Inferior parietal cortex (tissue), 1 donor: Measurements from ENCODE around the gene RPE65.
"Not testable (repeated sequence)": the region's sequence is repeated elsewhere in the genome, so short reads cannot be mapped to it uniquely, and the experiment has no call there.

Experiments used
- DNase-seq: peaks from one replicate; pipeline ENCODE4 v3.0.0-alpha.2; 2016; ENCODE audit errors: extremely low spot score

The RPE65 gene

DNA sequence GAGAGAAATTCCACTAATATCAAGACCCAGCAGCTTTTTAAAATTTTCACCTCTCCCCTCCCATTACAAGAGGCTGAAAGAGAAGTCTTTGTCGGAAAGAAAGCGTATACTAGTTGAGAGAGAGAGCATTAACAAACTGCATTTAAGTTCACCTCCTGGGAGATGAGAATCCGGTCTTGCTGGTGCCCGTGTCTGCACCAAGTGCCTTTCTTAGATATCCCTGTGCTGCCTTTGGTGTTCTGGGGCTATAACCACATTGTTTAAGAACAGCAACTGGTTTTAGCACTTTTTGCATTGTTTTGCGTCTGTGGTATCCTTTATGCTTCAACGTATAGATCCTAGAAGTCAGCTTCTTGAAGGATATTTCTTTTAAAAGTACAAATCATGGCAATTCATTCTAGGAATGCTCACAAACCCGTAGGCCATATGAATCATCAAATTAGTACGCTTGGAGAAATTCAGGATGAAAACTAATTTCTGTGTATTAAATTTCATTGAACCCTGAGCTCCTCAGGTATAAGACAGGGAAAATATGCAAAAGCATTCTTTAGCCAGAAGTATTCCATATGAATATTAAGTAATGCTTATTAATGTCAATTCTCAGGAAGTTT is 3.4 kb upstream of the RPE65 start:
- DNase-seq: no peak

DNA sequence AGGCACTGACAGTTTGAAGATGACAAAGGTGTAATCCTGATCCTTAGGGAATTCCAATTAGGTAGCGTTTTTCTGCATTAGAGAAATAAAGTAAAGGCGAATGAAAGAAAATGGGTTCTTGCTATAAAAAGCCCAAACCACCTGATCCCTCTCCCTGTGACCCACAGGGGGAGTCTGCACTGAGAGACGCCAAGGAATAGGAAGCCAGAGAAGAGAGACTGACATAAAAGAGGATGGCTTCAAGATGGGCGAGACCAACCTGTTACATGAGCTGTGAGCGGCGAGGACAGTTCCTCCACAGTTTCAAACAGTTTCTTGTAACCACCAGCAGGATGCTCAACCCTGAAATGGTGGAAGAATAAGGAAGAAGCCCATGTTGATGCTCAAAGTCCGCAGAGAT is 1.4 kb downstream of the RPE65 start:
- no peak for DNase-seq

DNA sequence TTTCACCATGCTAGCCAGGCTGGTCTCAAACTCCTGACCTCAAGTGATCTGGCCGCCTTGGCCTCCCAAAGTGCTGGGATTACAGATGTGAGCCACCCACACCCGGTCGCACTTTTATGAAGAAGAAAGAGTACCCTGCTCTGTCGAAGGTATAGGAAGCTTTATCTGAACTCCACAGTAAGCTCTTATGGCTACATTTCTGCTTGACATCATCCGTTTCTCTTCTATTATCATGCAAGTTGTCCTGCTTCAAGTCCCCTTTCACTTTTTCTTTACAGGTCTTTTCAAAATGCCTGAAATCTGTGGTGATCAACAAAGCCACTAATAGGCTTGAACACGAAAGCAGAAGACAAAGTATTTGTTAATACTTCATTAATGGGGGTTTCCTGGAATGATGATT is 4.0 kb downstream of the RPE65 start:
- no peak for DNase-seq

DNA sequence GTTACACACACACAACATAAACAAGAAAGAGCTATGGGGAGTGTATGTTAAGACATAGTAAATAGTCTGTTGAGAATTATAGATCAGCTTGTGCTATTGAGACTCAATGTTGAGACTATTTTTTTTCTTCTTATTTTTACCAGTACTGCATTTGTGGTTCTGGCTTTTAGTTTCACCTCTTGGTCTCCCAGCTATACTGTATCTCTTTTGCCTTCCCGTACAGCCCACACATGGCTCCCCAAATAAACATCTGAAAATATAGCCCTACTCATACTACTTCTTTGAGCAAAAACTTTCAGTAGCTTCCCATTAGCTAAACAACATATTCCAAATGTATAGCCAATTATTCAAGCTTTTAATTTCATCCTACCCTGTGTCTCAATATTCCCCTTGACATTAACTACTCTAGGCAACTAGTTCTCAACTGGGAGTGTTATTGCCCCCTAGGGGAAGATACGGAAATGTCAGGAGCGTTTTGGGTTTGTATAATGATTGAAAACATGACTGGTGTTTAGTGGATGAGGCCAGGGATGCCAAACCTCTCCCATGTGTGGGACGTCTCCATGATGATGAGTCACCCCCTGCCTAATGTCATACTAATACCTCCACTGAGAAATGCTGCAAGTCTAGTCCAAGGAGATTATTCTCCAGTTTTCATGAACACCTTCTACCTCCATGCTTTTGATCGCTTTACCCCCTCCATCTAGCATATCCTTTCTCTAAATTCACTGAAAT is 6.8 kb downstream of the RPE65 start:
- peak; percentile 59 for DNase-seq

- DNase-seq: no peak
Measured at GRCh38 chr1:68442006-68442405, 7.7 kb downstream of the RPE65 start.

DNA sequence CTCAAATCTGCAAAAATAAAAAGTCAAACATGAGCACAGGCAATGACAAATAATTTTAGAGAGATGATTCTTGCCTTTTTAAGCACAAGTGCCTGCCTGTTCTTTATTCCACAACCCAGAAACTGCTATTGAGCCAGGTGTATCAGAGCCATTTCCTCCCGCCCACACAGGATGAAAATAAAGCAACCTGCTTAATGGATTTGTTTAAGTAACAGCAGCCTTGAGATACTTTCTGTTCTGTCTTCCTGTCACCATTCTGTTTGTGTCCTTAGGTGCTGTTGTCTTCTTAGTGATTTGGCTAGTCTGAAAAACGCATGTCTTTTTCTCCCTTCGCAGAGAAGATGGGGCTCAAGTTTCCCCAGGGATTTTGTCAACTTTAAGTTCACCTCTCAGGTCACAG is 11.4 kb downstream of the RPE65 start:
- DNase-seq: no peak

DNA sequence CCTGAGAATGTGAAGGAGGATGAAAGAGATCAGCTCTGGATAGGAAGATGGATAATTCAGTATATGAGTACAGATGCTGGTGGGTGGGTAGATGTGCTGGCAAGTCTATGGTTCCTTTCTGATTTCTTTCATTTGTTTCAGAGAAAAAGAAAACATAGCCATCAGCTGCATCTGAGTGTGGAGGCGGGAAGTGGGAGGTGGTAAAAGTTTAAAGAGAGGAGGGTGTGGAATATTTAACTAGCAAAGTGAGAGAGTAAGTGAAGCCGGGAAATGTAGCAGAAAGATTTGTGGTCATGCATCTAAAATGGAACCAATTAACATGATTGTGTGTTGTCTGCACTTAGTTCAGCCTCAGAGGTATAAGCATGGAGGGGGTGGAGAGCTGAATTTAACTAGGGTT is 16.4 kb downstream of the RPE65 start:
- peak; percentile 56 for DNase-seq

GRCh38 chr1:68431076-68431475 is 18.7 kb downstream of the RPE65 start:
- no peak for DNase-seq

DNA sequence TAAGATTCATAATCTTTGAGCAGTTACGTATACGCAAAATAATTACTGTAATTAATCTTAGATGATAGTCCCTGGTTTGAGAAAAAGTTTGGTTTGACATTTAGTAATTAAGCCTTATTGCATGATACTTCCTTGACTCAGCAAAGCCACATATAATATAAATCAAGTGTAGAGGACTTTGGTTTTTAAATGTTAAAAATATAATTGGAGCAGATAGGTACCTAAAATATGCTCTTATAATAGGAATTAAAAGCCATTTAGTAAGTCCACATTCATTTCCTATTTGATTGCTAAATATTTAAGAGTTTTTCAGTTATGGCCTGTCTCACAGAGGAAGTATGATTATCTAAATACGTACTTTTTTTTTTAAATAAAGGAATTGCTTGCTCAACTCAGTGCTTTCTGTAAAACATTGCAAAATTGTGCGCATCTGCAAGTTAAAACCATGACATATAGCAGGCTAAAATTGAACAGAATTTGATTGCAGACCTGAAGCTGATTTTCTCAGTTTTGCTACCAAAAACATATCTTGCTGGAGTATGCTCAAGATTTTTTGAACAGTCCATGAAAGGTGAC is 20.4 kb downstream of the RPE65 start:
- no peak for DNase-seq

- DNase-seq: no peak
Measured at GRCh38 chr1:68426594-68426993, 23.2 kb downstream of the RPE65 start.

DNA sequence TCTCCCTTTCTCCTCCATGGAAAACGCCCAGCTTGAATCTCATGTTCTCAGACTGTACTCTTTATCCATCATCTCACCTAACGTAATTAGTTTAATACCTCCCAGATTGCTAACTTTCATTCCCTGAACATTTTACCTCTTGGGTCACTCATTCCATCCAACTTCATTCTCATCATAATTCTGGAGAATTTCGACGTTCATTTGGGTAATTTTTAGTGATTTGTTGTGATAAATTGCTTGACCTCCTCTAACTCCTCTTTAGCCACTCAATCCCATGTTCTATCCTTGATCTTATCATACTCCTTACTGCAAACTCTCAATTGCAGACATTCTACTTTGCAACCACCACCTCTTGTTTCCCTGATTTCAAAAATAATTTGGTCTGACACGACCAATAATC is 28.4 kb downstream of the RPE65 start:
- DNase-seq: no peak

DNA sequence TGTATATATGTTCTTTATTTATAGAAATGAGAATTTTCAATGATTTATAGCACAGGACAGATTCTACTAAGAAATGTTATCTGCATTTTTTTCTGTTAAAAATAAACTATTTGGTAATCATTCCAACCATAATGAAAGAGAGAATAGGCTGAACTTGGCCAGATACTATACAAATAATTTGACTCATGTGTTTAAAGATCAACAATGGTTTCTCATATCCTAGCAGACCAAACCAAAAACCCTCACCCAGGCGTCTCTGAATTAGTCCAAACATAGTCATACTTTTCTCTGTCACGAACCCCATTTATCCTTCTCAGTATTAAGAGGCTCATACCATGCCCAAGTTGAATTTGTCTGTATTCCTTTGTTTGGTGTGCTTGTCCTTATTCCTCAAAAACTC is 40.3 kb downstream of the RPE65 start:
- no peak for DNase-seq

- DNase-seq: no peak
Measured at GRCh38 chr1:68401506-68401905, 48.2 kb downstream of the RPE65 start.

DNA sequence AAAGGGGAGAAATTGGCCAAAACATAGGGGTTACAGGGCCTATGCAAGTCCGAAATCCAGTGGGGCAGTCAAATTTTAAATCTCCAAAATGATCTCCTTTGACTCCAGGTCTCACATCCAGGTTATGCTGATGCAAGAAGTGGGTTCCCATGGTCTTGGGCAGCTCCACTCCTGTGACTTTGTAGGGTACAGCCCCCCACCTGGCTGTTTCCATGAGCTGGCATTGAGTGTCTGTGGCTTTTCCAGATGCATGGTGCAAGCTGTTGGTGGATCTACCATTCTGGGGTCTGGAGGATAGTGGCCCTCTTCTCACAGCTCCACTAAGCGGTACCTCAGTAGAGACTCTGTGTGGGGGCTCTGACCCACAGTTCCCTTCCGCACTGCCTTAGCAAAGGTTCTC is 54.2 kb downstream of the RPE65 start:
- not testable (repeated sequence) for DNase-seq

DNA sequence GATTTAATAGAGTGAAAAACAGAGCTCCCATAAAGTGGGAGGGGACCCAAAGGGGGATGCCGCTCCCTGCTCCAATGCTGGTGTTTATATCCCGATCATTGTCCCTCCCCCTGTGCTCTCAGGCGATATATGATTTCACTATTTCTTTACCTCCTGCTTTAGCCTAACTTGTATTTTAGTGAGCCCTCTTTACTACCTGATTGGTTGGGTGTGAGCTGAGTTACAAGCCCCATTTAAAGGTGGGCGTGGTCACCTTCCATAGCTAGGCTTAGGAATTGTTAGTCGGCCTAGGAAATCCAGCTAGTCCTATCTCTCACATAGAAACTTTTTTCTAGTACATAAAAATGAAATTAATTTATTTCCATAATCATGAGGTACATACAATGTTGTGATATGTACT is 57.3 kb downstream of the RPE65 start:
- not testable (repeated sequence) for DNase-seq

- not testable (repeated sequence) for DNase-seq
Measured at GRCh38 chr1:68385798-68386524, 63.8 kb downstream of the RPE65 start.

DNA sequence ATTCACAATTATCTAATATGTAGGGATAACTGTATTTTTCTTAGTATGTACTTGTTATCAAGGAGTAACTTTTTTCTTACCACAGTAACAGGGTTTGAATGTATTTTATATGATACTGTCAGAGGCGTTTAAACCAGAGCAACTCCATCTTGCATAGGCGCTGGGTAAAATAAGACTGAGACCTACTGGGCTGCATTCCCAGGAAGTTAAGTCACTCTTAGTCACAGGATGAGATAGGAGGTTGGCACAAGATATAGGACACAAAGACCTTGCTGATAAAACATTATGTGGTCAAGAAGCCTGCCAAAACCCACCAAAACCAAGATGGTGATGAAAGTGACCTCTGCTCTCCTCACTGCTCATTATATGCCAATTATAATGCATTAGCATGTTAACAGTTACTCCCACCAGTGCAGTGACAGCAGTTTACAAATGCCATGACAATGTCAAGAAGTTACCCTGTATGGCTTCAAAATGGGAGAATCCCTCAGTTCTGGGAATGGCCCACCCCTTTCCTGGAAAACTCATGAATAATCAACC is 64.8 kb downstream of the RPE65 start:
- DNase-seq: no peak

GRCh38 chr1:68384321-68384813 is 65.4 kb downstream of the RPE65 start:
- DNase-seq: peak; percentile 58

DNA sequence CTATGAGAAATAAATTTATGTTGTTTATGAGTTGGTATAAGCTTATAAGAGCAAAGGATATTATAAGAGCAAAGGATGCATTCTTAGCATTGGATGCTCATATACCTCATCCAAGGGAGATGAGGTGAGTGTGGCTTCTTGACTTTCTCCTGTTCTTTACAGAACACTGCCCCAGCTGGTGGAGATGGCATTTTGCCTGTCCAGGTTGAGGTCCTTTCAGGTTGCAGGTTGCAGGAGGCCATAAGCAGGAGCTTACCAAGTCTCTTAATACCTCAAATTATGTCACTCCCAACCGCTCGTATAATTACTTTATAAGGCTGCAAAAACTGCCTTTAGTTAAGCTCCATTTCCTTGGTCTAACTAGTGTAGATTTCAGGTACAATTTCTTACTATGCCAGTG is 66.7 kb downstream of the RPE65 start:
- DNase-seq: no peak

GRCh38 chr1:68379085-68379478 is 70.7 kb downstream of the RPE65 start:
- DNase-seq: no peak
